HG03135 (cell line): ENCODE results near the gene UBA6.
"Not testable (repeated sequence)": the region's sequence is repeated elsewhere in the genome, so short reads cannot be mapped to it uniquely, and the experiment has no call there.

Source experiments
- ATAC-seq: cut with Tn5 transposase; IDR thresholded peaks from one replicate; pipeline ENCODE4 v1.9.1; 2021; ENCODE audit warnings: mild to moderate bottlenecking, moderate library complexity; ENCODE audit not compliant: unreplicated experiment

The UBA6 gene

DNA sequence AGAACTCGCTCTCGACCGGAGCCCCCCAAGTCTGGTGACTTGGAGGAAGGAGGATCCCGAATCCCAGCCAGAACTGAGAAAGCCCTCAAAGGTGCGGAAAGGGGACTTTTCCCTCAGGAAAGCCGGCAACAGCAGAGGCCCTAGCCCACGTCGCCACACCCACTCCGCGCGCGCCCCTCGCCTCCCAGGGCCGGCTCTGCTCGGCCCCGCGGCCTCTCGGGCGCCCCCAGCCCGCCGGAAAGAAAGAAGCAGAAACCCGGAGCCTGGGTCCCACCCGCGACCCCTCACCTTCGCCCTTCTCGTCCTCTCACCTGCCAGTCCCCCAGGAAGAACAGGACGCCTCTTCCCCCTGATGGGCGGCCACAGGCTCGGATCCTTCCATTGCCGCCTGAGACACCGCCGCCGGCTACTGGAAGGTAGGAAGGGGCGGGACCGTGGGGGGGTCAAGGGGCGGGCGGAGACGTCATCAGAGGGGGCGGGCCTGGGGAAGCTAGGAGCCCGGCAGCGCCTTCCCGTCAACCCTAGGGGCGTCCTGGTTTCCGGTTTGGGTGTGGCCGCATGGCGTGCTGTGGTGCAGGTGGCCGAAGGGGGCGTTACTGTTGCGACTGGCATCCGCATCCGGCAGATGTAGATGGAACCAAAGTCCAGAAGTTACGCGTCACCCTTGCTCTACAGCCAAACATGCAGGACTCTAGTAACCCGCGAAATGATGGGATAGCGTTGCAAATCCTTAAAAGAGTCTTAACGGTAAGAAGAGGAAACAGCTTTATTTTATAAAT lies at the start of gene UBA6:
TSS of gene UBA6 (minus strand) at position 418 of the 779 bp plus-strand sequence. CDS start at position 382, 36 bp downstream.
- peak; percentile 99 for ATAC-seq

DNA sequence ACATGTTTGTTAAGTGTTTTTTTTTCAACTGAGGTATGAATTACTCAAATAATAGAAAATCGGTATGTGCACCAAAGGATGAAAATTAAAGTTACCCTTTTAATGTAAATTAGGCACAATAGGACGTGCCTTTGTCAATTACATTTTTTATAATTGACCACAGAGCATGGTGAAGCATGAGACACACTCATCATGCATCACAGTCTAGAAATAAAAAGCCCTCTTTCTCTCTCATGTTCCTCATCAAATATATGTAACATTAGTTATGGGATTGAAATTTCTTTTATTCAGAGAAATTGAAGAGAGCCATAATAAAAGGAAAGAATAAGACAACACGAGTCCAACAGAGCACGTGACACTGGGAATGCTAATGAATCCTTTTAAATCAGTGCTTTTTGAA lies 49.7 kb upstream of the UBA6 start:
- no peak for ATAC-seq

DNA sequence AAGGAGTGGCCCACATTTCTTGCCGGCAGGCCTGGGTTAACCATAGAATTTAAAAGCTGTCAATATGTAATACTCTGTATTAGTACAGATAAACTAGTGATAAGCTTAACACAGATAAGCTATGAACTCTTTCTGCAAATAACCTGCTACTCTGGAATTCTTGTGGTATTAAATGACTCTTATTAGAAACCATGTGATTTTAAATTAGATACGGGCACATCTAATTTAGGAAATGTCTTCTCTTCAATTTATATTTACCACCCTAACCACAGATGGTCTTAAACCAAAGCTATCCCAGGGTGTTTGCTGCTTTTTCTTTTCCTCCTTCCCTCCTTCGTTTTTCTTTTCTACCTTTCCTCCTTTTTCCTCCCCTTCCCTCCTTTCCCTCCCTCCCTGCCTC lies 48.3 kb upstream of the UBA6 start:
- ATAC-seq: no peak

DNA sequence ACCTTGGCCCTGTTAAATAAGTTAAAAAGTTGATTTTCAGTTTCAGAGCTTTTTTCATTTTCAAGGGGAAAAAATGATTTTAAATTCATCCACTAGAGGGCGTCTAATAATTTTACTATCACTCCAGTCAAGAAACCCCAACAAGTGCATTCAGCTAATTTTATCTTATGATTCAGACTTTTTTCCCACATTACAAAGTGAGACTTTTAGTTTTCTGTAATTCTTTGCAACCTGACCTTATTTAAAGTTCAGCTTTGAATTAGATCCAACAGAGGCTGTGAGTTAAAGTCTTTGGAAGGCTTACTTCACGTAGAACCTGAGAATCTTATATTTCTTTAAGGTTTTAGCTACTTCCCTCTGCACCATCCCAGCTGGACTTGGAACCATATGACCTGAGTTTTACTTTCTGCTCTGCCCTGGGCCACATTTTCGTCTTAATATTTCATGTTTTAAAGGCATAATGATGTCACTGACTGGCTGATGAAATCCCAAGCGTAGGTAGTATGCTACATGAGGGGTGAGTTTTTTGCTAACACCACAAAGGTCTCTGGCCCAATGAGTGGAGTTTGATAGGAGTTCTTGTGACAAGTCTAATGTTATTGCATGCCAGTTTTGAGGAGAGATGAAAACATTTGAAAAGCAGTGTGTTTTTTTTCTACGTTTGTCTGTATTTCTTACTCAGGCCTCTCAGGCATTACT lies 46.0 kb upstream of the UBA6 start:
- ATAC-seq: no peak

DNA sequence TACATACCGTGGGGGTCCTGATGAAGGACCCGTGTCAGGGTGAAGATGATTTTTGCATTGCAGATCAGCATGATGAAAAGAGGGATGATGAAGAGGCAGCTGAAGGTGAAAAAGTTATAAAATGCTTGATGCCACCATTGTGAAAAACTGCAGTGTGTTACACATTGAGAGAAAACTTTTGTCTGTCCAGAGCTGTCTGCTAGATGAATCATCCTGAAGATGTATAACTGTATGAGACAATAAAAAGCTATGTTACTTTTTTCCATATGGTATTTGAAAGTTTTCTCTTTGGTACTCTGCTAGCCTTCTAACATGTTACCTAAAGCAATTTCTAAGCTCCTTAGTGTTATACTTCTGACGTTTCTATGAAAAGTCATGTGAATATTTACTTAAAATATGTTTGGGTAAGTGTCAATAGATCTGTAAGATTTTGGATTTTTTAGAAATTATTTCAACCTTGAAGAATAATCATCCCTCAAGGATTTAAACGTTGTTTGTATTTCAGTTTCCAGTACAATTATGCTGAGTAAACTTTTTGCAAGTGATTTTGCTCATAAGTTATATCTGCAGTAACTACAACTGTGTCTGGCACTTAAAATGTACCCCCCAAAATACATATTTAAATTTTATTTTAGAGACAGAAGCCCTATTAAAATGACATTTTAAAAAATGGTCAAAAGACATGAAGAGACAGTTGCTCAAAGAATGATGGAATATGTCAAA lies 43.8 kb upstream of the UBA6 start:
- no peak for ATAC-seq

DNA sequence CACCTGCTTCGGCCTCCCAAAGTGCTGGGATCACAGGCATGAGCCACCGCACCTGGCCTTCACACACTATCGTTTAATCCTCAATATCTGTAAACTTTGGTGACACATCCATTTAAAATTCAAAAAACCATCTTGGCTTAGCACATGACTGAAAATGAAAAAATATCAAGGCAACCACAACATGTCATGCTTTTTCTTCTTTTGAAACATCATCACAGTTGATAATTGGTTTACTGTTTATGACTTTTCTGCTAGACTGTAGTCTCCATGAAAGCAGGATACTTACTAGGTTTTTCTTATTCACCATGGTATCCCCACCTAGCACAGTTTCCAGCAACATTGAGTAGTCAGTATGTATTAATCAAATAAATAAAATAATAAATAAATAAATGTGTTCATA lies 42.2 kb upstream of the UBA6 start:
- ATAC-seq: no peak

DNA sequence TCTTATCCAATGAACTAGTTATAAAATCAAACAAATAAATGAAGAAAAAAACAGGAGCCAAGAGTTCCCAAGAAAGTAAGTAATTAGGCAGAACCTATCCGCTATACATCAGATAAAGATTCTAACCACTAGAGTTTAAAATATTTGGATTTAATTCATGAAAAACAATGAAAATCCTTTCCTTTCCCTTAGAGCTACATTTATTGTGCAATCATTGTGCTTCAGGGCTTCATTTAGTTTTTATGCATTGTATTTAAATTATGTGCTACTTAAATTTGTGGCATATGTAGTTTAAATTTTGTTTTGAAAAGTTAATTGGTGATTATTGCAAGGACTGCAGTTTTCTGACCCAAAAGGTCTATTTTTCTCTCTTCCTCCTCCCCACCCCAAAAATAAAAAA lies 35.3 kb upstream of the UBA6 start:
- no peak for ATAC-seq

DNA sequence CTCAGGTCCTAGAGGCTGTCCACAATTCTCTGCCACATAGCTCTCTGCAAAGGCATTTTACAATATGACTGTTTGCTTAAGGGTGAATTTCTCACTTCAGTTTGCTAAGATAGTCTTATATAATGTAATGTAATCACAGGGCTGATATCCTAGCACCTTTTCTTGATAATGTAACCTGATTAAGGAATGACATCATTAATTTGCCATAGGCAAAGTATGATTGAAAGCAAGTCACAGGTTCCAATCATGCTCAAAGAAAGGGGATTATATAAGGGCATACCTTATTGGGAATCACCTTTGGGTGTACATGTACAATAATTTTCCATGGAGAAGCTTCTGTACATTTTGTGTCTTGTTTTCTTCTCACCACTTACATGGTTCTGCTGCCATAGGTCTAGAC lies 34.4 kb upstream of the UBA6 start:
- no peak for ATAC-seq

DNA sequence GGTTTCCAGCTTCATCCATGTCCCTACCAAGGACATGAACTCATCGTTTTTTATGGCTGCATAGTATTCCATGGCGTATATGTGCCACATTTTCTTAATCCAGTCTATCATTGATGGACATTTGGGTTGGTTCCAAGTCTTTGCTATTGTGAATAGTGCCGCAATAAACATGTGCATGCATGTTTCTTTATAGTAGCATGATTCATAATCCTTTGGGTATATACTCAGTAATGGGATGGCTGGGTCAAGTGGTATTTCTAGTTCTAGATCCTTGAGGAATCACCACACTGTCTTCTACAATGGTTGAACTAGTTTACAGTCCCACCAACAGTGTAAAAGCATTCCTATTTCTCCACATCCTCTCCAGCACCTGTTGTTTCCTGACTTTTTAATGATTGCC lies 29.6 kb upstream of the UBA6 start:
- not testable (repeated sequence) for ATAC-seq

DNA sequence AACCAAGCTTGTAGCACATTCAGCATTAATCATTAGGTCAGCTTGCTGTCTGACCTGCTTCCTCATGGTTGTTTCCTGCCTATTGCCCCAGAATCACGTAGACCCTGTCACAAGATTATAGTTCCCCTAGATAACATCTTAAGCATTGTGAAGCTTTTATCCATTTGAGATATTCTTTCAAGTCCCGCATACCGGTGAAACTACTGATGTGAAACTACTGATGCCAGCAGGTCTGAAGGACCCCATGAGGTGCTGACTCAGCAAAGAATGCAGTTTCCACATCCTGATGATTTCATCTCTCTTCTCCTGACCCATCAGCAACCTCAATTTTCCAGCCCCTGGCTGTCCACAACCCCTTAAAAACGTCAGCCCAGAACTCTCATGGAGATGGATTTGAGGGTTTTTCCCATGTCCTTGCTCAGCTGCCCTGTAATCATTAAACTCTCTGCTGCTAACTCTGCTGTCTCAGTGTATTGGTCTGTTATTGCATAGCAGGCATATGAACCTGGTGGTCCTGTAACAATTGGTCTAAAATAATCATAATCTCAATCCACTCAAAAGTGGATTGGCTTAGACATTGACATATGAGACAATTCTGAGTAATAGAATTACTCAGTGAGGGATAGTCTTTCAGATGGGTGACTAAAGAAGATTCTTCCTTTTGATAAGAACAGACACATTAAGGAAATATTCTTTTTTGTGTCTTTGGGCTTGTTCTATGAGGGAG lies 26.3 kb upstream of the UBA6 start:
- no peak for ATAC-seq

DNA sequence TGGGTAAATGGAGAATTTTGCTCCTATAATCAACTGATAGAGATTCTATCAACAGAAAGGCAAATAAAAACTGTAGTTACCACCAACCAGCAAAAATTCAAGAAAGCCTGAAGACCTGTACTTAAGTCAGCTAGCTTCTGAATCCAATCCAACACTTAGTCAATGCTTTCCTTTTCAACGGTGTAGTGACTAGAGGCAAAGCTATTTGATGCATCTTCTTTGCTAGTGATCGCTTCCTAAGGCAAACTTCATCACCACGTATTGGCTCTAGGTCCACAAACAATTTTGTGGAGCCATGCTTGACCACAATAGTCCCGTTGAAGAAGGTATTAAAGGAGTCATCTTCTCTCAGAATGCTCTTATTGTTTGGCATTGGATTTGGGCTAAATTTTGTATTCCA lies 25.0 kb upstream of the UBA6 start:
- no peak for ATAC-seq

DNA sequence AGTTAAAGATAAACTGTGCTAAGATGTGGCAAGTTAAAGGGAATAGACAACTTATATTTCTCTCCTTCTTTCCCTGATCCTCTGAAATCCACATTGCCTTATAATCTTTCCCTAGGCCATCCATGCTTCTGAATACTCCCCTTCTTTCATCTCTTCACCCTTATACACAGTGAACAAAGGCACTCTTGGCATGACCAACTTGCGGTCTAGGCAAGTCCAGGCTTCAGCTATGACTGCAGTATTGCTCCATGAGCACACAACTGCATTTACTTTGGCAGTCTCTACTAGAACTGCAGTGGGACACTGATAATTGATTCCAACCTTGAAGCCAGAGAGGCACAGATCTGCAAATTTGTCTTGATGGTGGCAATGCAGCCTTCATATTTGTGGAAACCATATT lies 24.2 kb upstream of the UBA6 start:
- ATAC-seq: no peak

DNA sequence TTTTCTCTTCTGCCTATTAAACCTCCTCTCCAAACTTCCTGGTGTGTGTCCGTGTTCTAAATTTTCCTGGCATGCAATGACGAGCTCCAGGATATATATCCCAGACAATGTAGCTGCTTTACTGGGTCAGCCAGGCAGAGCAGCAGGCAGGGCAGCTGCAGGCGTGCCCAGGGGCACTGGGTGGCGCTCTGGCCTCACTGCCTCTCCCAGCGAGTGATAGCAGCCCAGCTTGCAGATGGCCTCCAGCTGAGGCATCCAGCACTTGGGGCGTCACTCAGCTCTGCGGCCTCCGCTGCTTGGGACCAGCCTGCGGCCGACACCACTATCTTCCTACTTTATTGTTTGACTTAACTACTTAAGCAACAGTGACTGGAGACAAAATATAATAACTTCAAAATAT lies 23.0 kb upstream of the UBA6 start:
- ATAC-seq: no peak

DNA sequence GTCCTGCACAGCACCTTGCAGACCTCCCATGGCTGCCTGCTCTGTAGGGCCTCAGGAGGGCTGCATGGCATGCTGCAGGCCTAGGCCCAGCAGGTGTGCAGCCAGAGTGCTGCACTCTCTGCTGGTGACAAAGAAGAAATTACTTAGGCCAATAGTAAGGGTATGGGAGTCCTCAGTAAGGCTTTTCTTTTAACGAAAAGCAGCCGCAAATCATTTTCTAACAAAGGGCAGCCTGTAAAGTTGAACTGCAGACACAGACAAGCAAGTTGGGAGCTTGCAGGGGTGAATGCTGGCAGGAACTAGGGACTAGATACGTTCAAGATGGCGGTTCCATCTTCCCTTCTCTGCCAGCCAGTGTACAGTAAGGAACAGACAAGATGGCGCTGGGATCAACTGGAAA lies 22.4 kb upstream of the UBA6 start:
- ATAC-seq: no peak

DNA sequence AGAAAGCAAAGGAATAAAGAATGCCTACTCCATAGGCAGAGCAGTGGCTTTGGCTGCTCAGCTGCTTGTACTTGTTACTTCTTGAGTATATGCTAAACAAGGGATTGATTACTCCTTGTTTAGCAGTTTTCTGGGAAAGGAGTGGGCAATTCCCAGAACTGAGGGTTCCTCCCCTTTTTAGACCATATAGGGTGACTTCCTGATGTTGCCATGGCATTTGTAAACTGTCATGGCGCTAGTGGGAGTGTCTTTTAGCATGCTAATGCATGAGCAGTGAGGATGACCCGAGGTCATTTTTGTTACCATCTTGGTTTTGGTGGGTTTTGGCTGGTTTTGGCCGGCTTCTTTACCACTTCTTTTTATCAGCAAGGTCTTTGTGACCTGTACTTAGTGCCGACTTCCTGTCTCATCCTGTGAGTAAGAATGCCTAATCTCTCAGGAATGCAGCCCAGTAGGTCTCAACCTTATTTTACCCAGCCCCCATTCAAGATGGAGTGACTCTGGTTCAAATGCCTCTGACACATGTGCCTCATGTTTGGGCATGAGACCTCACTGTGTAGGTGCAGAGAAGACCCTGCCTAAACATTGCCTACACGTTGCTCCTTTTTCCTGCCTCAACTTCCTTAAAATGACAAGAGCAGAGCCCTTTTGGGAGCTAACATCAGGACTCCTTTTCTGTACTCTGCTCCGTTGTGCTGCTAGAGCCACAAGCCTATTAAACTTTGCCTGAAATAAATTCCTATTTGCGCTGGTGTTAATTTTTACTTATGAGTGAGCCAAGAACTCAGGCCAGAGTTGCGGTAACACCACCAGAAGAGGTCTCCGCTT lies 21.0 kb upstream of the UBA6 start:
- no peak for ATAC-seq

DNA sequence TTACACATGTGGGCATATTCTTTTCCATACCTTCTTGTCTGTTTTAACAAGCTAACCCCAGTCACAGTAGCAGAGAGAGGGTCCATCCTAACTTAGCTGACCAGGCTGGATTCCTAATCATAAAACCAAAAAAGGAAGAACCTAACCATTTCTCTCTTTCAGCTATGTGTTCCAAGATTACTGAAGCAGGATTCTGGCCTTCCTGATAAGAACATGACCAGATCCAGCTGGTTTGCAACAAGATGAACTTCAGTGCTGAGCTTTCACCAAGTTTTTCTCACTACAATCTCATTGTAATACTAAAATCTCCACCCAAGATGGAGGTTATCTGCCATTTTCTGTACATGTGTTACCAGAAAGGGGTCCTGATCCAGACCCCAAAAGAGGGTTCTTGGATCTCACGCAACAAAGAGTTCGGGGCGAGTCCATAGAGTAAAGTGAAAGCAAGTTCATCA lies 20.4 kb upstream of the UBA6 start:
- ATAC-seq: no peak

DNA sequence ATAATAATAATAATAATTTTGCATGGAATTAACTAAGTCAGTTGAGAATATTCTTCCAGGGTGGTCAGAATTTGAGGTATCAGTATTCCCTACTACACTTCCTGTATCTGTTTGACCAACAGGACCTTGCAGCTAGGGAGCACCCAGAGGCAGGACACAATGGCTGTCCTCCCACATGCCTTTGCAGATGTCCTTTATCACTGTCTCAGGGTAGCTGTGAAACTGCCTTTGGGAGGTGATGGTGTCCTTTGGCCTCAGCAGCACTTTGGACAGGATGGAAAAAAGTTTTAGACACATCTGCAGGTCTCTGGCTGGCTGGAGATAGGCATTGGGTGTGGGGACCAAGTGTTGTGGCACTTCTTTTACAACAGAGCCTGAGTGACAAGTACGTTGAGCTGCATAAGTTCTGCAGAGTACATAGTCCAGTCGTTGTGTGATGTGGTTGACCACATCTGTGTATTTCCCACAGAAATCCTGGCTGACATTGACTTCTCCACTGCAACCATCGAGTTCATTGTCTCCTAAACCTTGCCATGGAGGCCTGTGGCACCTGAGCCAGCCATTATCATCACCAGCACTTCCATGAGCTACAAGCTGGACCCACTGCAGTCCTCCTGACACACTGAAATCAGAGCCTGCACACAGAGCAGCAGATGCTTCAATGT lies 19.1 kb upstream of the UBA6 start:
- ATAC-seq: no peak

DNA sequence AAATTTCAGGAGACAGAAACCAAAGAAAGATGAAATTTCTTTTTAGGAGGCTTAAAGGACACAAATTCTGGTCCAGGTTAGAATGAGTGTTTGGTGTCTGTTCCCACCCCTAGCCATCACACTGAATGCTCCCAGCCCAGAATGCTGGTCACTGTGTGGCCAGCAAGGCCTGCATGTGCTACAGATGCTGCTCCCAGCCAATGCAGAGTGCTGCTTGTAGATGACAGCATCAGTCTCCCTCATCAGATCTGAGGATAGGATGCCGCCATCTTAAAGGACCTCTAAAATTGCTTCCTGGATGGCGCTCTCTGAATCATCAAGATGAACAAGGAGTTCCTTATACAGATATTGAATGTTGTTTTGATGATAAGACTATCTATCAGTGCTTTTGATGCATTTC lies 17.9 kb upstream of the UBA6 start:
- no peak for ATAC-seq

DNA sequence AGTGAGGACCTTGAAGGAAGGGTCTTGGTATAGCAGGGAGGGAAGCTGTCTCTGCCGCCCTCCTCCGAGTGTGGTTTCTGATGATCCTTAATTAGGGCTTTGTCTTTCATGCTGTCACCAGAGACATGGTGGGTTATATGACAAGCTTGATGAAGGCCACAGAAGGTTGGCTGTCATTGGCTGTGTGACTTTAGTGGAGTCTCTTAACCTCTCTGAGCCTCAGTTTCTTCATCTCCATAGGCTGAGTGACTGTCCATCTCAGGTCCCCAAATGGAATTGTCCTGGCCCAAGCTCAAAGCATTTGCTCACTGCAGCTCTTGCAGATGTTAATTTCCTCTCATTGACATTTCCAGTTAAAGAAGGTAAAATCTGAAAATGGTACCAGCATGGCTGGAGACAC lies 16.6 kb upstream of the UBA6 start:
- ATAC-seq: no peak

DNA sequence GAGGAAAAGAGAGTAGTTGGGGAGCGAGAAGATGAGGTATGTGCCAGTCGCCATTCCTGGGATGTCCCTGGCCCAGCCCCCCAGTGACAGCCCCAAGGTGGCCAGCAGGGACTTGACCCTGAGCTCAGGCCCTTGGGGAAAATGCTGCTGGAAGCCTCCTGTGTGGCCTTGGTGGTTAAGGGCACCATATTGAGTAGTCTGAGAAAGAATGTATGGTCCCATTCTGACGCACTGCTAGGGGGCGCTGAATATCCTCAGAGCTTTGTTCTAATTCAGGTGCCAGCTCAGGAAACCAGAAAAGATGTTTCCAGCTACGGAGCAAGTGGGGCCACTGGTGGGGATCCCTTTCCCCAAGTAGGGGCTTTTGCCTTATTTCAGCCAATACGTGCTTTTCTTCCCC lies 14.0 kb upstream of the UBA6 start:
- ATAC-seq: no peak
